Ovary (tissue), 3 donors: ENCODE measurements around the gene TTC33.

Experiments used
- POLR2A ChIP-seq: fragments of 450-650 bp; IDR thresholded peaks from one replicate; pipeline ENCODE4 v1.6.1; 2017; ENCODE audit warnings: antibody characterized with exemption, mild to moderate bottlenecking, moderate library complexity
- TF ChIP-seq, protein P1 (sequence below), 3 donors: fragments of 450-650 bp in 2 of 3; fragments of 200-600 bp in 1 of 3; IDR thresholded peaks; one replicate each; pipeline versions ENCODE4 v1.5.1 to v1.8.0; 2016 to 2022; ENCODE audit warnings: antibody characterized with exemption in 3 of 3, mild to moderate bottlenecking in 1 of 3
- donor health status: DM: no; HTN: no; CAD: no.

DNA sequence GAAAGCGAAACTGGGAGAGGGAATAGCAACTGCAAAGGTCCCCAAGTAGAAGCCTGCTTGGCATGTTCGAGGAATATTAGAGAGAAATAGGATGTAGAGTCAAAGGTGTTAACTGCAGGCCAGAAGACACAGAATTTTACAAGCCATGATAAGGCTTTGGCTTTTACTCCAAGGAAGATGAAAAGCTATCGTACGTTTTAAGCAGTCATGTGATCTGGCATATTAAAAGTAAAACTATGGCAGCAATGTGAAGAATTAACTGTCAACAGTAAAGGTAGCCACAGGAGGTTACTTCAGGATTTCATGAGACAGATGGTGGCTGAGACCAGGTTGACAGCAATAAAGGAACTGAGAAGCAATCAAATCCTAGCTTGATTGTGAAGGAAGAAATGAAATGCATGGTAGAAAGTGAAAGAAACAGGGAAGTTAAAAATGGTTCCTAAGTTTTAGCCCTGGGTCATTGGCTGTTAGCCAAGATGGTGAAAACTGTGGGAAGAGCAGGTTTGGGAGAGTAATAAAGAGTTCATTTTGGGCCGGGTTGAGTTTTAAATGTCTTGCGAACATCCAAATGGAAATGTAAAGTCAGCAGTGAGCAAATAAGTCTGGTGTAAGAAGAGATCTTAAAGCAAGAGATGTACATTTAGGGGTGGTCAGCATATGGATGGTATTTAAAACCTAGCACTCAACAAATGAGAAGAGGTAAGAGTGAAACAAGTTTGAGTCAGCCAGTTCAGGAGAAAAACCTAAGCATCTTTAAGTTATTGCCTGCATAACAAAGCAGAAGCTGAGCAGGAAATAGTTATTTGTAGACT, 20.3 kb upstream of the TTC33 start:
- TF ChIP-seq, protein P1, sequence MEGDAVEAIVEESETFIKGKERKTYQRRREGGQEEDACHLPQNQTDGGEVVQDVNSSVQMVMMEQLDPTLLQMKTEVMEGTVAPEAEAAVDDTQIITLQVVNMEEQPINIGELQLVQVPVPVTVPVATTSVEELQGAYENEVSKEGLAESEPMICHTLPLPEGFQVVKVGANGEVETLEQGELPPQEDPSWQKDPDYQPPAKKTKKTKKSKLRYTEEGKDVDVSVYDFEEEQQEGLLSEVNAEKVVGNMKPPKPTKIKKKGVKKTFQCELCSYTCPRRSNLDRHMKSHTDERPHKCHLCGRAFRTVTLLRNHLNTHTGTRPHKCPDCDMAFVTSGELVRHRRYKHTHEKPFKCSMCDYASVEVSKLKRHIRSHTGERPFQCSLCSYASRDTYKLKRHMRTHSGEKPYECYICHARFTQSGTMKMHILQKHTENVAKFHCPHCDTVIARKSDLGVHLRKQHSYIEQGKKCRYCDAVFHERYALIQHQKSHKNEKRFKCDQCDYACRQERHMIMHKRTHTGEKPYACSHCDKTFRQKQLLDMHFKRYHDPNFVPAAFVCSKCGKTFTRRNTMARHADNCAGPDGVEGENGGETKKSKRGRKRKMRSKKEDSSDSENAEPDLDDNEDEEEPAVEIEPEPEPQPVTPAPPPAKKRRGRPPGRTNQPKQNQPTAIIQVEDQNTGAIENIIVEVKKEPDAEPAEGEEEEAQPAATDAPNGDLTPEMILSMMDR (IDR thresholded peaks at IDR 0.05), result no peak
- no peak for TF ChIP-seq POLR2A
